Pancreas (tissue), 10 donors: ENCODE results near the gene ZNF385B. TPM values are rescaled to one million over a fixed set of nuclear protein-coding genes. Genes with fewer than 3 reads are reported as not detected.

Source experiments
- ATAC-seq, 4 donors: fragments of 200-7000 bp; cut with Tn5 transposase; one replicate each; pipeline versions ENCODE4 v1.8.0 to v1.9.1; 2020; ENCODE audit warnings: mild to moderate bottlenecking in 4 of 4, moderate library complexity in 4 of 4
- DNase-seq, 6 donors: peaks; one replicate each; pipeline ENCODE4 v3.0.0-alpha.2; 2020
- FAIRE-seq: peaks from 2 replicates; lab custom pipeline; 2012; peaks lifted over from hg19 to GRCh38; lab: Jason Lieb, UNC
- H3K27ac ChIP-seq, 4 donors: fragments of 200-600 bp; sonication (generic); 1 replicate in 3 of 4; 2 replicates in 1 of 4; pipeline versions ENCODE4 v1.5.0 to v1.8.0; 2020
- H3K27me3 ChIP-seq, 4 donors: fragments of 200-600 bp; one replicate each; pipeline ENCODE4 v1.8.0; 2021
- H3K36me3 ChIP-seq, 3 donors: fragments of 200-600 bp; sonication (generic) in 1 of 3; one replicate each; pipeline versions ENCODE4 v1.5.0 to v1.8.0; 2020 to 2021
- H3K4me1 ChIP-seq, 3 donors: fragments of 200-600 bp; one replicate each; pipeline ENCODE4 v1.8.0; 2021
- H3K4me3 ChIP-seq, 4 donors: fragments of 200-600 bp; sonication (generic) in 2 of 4; one replicate each; pipeline versions ENCODE4 v1.5.0 to v1.8.0; 2020 to 2021
- H3K9me3 ChIP-seq, 4 donors: fragments of 200-600 bp; one replicate each; pipeline ENCODE4 v1.8.0; 2021
- CTCF ChIP-seq, 4 donors: fragments of 200-600 bp; sonication (generic) in 3 of 4; IDR thresholded peaks; one replicate each; pipeline versions ENCODE4 v1.5.0 to v1.8.0; 2021; ENCODE audit warnings: antibody characterized with exemption in 4 of 4
- WGBS, 2 donors: extraction: QIAGEN DNeasy Blood & Tissue Kit; methylation state at CpG; one replicate each; pipeline ENCODE4 v1.1.7; 2013; 5-methylcytosine and 5-hydroxymethylcytosine counted together
- intact Hi-C, 3 donors: fragments of 100-400 bp; cut with DNase I; formaldehyde crosslinking; loops; one replicate each; pipeline versions ENCODE4 v1.11.1 to v1.14.2; 2022
- polyA plus RNA-seq, 2 donors: library from polyadenylated mRNA; stranded (reverse); fragments of 200-250 nt; gene quantifications; one replicate each; pipeline ENCODE4 v1.2.3, GENCODE V29; 2013
- total RNA-seq, 6 donors: library from RNA; stranded (reverse); fragmentation: NEBNext Ultra II Directional in 4 of 6; extraction: Animal tissue kit (Norgen Biotek cat#: 25700) in 4 of 6; gene quantifications; one replicate each; pipeline versions ENCODE4 v1.2.1 to v1.2.4, GENCODE V29; 2021 to 2023
- donor health status: healthy with polysubstance abuse.
- donor health status: DM: no; HTN: no; CAD: no; lungs with moderate emphysema.
- donor health status: DM: no; HTN: no; CAD: no.
- donor health status: control.
- donor health status: control.
- donor health status: Bipolar disorder and iron deficiency.
- donor health status: DM: yes; HTN: yes; CAD: no.
- donor health status: DM: no; HTN: no; CAD: no.
- donor health status: DM: no; HTN: no; CAD: no.
- donor health status: DM: yes; HTN: yes; CAD: no.

ZNF385B gene
- total and polyA plus RNA-seq, 8 donors = 0.19 to 0.61 (median 0.37) TPM; not detected in 1

GRCh38 chr2:179800776-179801175 lies 60.6 kb downstream of the ZNF385B start:
- no peak for FAIRE-seq
- Histone ChIP-seq H3K27me3 (peaks cover 0 to 8% (median 0%) of the 10 kb centered on the region in 4 donors), H3K27ac (no peak overlapping the region), H3K36me3 (no peaks in the 10 kb centered on the region), H3K9me3 (no peaks in the 10 kb centered on the region), H3K4me3 (no peak overlapping the region), H3K4me1 (no peaks in the 10 kb centered on the region)
- no peak for DNase-seq
- intact Hi-C loops = no loop called here
- no peak for ATAC-seq
- no peak for TF ChIP-seq CTCF (IDR thresholded peaks at IDR 0.05)

DNA sequence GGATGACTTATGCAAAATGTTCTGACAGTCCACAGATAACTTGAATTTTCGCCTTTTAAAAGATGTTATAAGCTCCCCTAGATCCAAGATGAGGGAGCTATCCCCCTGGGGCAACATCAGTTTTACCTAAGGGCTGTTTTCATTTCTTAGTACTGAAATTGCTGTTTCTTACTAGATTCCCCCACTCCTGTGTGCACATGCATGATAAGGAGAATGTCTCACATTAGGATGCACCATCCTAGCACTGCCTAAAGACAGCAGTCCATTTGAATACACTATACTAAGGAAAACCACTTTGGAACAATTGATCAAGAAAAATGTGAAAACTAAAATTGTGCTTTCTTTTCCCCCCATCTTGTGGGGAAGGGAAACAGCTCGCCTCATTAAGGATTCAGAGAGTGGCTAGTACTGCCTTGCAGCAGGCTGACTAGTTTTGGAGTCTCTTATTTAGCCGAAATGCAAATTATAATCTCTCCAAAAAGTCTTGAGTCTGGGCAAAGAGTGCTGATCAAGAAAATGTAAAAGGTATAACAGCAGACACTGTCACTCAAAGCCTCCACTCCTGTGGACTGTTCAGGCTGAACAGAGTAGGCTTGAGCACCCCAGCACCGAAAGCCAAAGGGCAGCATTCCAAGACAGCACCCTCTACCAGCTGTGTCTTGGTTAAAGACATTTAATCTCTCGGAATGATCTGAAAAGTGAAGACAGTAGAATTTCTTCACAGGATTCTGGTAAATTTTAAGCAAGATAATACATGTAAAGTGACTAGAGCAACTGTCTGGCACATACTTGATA lies 65.0 kb downstream of the ZNF385B start:
- ATAC-seq (no peak), DNase-seq (no peak), FAIRE-seq (no peak)
- WGBS, 2 donors = 72 to 84% methylated on average over 5 of the region's 5 CpGs
- Histone ChIP-seq H3K4me3 (no peak overlapping the region), H3K4me1 (no peaks in the 10 kb centered on the region), H3K36me3 (no peaks in the 10 kb centered on the region), H3K27me3 (peaks cover 0 to 8% (median 0%) of the 10 kb centered on the region in 4 donors), H3K9me3 (no peaks in the 10 kb centered on the region), H3K27ac (no peak overlapping the region)
- TF ChIP-seq CTCF (IDR thresholded peaks at IDR 0.05) = no peak
- intact Hi-C loops = no loop called here

GRCh38 chr2:179793902-179794301 lies 67.5 kb downstream of the ZNF385B start:
- Histone ChIP-seq H3K36me3 (no peaks in the 10 kb centered on the region), H3K4me1 (no peaks in the 10 kb centered on the region), H3K27ac (no peak overlapping the region), H3K4me3 (no peak overlapping the region), H3K27me3 (peaks cover 0 to 3% (median 0%) of the 10 kb centered on the region in 4 donors), H3K9me3 (no peaks in the 10 kb centered on the region)
- ATAC-seq (no peak), FAIRE-seq (no peak), DNase-seq (no peak)
- no peak for TF ChIP-seq CTCF (IDR thresholded peaks at IDR 0.05)
- intact Hi-C loops = no loop called here

DNA sequence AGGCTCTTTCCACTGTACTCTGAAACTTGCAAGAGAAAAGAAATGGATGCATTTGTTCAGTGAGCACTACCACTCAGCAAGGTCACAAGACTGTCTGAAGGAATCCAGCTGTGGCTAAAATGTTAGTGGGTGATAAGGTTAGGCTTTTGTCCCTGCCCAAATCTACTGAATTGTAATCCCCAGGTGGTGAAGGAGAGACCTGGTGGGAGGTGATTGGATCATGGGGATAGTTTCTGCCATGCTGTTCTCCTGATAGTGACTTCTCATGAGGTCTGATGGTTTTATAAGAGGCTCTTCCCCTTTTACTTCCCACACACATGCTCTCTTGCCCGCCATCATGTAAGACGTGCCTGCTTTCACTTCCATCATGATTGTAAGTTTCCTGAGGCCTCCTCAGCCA lies 68.2 kb downstream of the ZNF385B start:
- no peak for ATAC-seq
- DNase-seq = no peak
- Histone ChIP-seq H3K36me3 (no peaks in the 10 kb centered on the region), H3K9me3 (no peaks in the 10 kb centered on the region), H3K27ac (no peak overlapping the region), H3K4me1 (no peaks in the 10 kb centered on the region), H3K27me3 (no peaks in the 10 kb centered on the region), H3K4me3 (no peak overlapping the region)
- intact Hi-C loops = no loop called here
- 90 to 94% methylated on average over 2 of the region's 2 CpGs for WGBS, 2 donors
- no peak for FAIRE-seq
- TF ChIP-seq CTCF (IDR thresholded peaks at IDR 0.05) = no peak
